GM06990 (cell line): ENCODE data around the gene MYZAP.

ENCODE experiments used
- DNase-seq: peaks from one replicate; pipeline ENCODE4 v3.0.0-alpha.2; 2011; ENCODE audit not compliant: insufficient read length; ENCODE audit errors: extremely low read depth
- H3K27me3 ChIP-seq: replicated peaks from 2 replicates; pipeline ENCODE4 v1.6.0; 2011; ENCODE audit warnings: low read length; ENCODE audit not compliant: control insufficient read depth, insufficient read depth
- H3K36me3 ChIP-seq: 2 replicates; pipeline ENCODE4 v1.5.1; 2011; ENCODE audit warnings: low read length; ENCODE audit not compliant: control insufficient read depth, insufficient read depth
- H3K4me3 ChIP-seq: replicated peaks from 2 replicates; pipeline ENCODE4 v1.5.1; 2011; ENCODE audit warnings: low read depth, mild to moderate bottlenecking, control low read depth, low read length
- CTCF ChIP-seq: IDR thresholded peaks from 2 replicates; pipeline ENCODE4 v1.5.1; 2011; ENCODE audit warnings: low read length, control low read depth, mild to moderate bottlenecking, inconsistent platforms; ENCODE audit not compliant: insufficient read depth, poor library complexity, severe bottlenecking

Gene MYZAP

DNA sequence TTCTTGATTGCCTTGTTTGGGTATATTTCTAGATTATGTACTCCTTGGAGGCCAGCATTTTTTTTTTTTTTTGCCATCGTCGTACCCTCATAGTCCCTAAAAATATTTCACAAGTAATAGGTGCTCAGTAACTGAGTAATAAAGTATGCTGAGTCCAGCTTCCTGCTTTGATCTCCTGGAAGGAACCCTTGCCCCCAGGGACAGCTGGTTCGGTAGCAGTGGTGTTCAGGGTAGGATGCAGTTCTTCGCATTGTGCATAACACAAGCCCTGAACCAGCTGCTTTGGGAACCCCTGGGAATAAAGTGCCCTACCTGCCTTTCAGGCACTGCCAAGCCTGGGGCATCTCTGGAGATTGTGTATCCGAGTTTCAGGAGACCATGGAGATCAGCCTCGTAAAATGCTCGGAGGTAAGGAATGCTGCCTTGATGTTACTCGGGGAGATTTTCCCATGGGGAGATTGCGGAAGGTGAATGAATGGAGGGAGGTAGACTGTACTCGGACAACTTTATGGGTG lies 7.6 kb downstream of the MYZAP start:
- Histone ChIP-seq H3K36me3 (no peaks in the 10 kb centered on the region), H3K27me3 (peaks cover 1% of the 10 kb centered on the region), H3K4me3 (no peak overlapping the region)
- TF ChIP-seq CTCF = no peak
- DNase-seq = no peak

- peaks cover 4% of the 10 kb centered on the region for H3K27me3 ChIP-seq
- TF ChIP-seq CTCF = no peak
- no peak overlapping the region for H3K4me3 ChIP-seq
- H3K36me3 ChIP-seq = no peaks in the 10 kb centered on the region
- DNase-seq = no peak
Observed at GRCh38 chr15:57600197-57600596, 8.5 kb downstream of the MYZAP start.

DNA sequence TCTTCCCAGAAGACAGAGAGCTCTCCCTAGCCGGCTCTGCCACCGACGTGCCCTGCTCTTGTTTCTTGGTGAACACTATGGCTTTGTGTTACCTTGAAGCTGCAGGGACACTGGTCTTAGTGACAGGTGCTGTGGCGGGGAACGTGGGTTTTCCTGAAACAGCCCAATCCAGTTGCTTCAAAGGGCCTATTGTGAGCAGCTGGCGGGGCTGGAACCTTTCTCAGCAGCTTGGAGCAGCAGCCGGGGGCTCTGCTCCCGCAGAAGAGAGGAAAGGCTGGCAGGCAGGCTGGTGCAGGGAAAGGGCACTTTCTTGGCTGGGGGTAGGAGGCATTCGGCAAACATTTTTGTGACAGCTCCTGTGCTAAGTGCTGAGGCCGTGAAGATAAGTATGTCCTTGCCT lies 12.8 kb downstream of the MYZAP start:
- no peak for TF ChIP-seq CTCF
- Histone ChIP-seq H3K36me3 (no peaks in the 10 kb centered on the region), H3K27me3 (peaks cover 3% of the 10 kb centered on the region), H3K4me3 (no peak overlapping the region)
- no peak for DNase-seq

GRCh38 chr15:57605491-57605890 lies 13.8 kb downstream of the MYZAP start:
- H3K27me3 ChIP-seq = peaks cover 3% of the 10 kb centered on the region
- no peak for DNase-seq

DNA sequence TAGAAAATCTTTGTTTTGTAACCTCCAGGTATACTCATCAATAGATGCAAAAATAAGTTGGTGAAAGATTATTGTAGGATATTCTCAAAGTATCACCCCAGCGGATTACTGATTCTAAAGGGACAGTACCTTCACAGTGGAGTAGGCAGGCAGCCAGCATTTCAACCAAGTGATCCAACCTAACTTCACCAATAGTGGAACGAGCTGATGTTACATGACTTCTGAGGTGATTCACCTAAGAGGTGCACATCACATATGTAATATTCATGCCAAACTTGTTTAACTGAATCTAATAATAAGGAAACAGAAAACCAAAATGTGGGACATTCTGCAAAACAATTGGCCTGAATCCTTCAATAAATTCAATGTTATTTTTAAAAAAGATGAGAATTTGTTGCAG lies 14.3 kb downstream of the MYZAP start:
- DNase-seq = no peak
- no peaks in the 10 kb centered on the region for H3K36me3 ChIP-seq
- no peak for TF ChIP-seq CTCF
- no peak overlapping the region for H3K4me3 ChIP-seq
- peaks cover 3% of the 10 kb centered on the region for H3K27me3 ChIP-seq

More at GRCh38 chr15:57605491-57605890, 13.8 kb downstream of the MYZAP start:
- TF ChIP-seq CTCF = no peak
- Histone ChIP-seq H3K36me3 (no peaks in the 10 kb centered on the region), H3K4me3 (no peak overlapping the region)

DNA sequence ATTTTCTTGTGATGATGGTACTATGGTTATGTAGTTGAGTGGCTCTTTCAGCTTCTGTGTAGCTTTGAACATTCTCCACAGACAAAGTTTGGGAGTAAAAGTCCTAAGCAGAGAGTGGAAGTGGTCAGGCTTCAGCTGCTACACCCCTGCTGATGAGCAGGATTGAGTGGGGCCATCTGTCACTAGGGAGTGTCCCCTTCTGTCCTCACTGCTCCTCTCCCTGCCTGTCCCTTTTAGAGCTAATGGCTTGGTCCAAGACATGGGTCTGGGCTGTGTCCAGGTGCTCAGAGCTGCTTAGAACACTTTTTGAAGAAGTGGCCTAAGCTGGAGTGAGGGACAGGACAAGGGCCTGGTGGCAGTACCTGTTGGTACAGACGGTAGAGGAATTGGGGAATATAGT lies 15.1 kb downstream of the MYZAP start:
- Histone ChIP-seq H3K27me3 (peaks cover 3% of the 10 kb centered on the region), H3K36me3 (no peaks in the 10 kb centered on the region), H3K4me3 (no peak overlapping the region)
- no peak for TF ChIP-seq CTCF
- DNase-seq = no peak
